NCI-H774 (cell line): ENCODE results near the gene CDIP1.
A peak's percentile ranks its signal among the peaks of the same experiment; 100 is the strongest.
"Not testable (repeated sequence)": the region's sequence is repeated elsewhere in the genome, so short reads cannot be mapped to it uniquely, and the experiment has no call there.

Experiments
- DNase-seq: peaks from one replicate; lab custom pipeline; 2025; lab: John Stamatoyannopoulos, UW

The CDIP1 gene

DNA sequence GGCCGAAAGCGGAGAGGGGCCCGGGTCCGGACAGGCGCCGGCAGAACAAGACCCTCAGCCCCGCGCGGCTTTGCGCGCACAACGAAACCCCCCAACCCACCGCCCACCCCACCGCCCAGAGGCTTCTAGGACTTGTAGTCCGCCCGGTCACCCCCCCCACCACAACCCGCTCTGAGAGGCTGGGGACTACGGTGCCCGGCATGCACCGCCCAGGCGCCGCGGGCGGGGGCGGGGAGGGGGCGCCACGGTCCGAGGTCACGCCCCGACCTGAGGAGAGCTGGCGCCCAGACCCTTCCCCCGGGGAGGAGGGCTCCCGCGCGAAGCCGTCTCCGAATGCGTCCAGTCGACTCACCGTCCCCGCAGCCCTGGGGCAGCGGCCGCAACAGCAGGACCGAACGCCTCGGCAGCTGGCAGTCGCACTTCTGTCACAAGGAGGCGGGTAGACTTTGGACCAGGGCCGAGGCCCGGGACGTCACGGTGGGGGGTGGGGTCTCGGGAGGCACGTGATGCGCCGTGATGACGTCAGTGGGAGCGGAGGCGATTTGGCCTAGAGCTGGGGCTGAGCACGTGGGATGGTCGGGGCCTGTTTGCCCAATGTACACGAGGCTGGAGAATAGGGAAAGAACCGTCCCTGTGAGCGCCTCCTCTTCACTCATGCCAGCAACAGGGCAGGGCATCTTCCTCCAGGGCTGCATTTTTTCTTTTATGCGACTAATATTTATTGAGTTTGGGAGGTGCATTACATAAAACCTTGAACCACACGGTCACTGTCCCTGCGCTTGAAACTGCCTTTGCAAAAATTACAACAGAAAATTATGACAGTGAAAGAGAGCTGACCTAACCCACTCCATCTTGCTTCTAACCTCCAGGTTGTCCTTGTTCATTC, at the start of gene CDIP1:
Gene CDIP1, minus strand, starts transcription at position 424 of the 886 bp plus-strand sequence. CDS start 24,643 bp downstream, outside the sequence.
- peak; percentile 92 for DNase-seq

DNA sequence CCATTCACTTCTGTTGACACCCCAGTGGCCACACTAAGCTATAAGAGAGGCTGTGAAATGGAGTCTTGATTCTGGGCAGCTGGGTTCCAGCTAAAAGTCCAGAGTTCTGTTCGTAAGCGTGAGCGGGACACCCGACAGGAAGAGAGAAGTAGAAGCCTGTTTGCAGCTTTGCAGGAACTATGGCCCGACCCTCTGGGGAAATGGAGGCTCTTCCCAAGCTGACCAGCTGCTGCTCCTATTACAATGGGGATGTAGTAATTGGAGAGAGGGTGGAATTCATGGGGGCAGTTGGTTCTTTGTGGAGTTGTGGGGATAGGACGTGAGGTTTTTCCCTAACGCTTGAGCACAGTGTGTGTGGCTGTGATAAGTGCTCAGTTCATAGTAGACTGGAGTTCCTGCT, 47.7 kb upstream of the CDIP1 start:
- no peak for DNase-seq

- DNase-seq = no peak
Observed at GRCh38 chr16:4583906-4584305, 45.3 kb upstream of the CDIP1 start.

DNA sequence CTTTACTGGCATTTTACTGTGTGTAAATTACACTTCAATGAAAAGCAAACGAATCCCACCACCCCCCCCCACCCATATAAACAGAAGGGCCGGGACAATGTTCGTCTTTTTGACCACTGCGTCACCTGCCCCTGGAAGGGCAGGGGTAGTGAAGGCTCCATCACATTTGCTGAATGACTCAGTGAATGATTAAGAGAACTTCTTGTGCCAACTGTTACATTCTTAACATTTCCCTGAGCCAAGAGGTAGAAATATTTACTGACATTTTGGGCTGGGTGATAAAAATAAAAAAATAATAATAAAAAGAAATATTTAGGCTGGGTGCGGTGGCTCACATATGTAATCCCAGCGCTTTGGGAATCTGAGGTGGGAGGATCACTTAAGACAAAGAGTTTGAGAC, 41.7 kb upstream of the CDIP1 start:
- DNase-seq = no peak

DNA sequence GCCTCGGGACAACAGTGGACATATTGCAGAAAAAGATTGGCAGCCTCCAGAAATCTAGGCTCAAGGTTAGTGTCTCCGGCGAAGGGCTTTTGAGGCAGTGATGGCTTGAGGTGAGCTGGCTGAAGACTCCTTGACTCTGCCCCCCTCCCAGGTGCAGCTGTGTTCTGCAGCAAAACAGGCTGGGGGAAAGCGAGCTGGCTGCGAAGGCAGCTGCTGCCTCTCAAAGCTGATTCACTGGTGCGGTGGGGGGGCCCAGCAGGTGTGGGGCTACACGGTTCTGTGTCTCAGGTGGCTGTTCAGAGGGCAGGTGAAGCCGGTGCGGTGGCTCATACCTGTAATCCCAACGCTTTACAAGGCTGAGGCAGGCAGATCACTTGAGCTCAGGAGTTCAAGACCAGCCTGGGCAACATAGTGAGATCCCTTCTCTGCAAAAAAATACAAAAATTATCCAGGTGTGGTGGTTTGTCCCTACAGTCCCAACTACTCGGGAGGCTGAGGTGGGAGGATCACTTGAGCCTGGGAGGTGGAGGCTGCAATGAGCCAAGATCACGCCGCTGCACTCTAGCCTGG, 40.5 kb upstream of the CDIP1 start:
- peak; percentile 82 for DNase-seq

- DNase-seq = no peak
Observed at GRCh38 chr16:4576008-4576407, 37.4 kb upstream of the CDIP1 start.

GRCh38 chr16:4574919-4575705, 36.5 kb upstream of the CDIP1 start:
- no peak for DNase-seq

- DNase-seq = not testable (repeated sequence)
Observed at GRCh38 chr16:4573926-4574325, 35.4 kb upstream of the CDIP1 start.

- no peak for DNase-seq
Observed at GRCh38 chr16:4572715-4573114, 34.1 kb upstream of the CDIP1 start.

DNA sequence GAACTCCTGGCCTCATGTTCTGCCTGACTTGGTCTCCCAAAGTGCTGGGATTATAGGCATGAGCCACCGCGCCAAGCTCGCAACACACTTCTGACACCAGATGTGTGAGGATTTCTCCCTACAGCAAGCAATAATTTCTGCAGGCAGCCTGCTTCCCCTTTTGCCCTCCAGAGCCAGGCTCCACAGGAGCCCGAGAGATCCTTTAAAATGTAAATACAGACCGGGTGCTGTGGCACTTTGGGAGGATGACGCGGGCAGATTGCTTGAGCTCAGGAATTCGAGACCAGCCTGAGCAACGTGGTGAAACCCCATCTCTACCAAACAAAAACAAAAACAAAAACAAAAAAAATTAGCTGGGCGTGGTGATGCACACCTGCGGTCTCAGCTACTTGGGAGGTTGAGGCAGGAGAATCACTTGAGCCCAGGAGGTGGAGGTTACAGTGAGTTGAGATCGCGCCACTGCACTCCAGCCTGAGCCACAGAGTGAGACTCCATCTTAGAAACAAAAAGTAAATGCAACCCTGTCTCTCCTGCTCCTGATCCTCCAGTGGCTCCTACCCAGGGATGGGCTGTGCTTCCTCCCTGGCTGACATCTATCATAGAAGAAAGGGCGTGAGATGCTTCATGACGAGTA, 32.2 kb upstream of the CDIP1 start:
- no peak for DNase-seq

DNA sequence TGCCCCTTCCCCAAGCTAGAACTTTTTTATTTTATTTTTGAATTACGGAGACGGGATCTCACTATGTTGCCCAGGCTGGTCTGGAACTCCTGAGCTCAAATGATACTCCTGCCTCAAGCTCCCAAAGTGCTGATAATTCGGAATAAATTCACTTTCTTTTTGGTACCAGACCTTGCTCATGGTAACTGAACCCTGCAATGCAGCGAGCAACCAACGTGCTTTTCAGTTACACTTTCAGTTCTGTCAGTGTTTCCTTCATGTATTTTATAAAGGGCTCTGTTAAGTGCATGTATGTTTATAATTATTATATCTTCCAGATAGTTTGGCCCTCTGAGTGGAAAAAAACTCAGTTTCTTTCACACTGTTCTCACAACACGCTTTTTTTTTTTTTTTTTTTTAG, 31.5 kb upstream of the CDIP1 start:
- DNase-seq = no peak

DNA sequence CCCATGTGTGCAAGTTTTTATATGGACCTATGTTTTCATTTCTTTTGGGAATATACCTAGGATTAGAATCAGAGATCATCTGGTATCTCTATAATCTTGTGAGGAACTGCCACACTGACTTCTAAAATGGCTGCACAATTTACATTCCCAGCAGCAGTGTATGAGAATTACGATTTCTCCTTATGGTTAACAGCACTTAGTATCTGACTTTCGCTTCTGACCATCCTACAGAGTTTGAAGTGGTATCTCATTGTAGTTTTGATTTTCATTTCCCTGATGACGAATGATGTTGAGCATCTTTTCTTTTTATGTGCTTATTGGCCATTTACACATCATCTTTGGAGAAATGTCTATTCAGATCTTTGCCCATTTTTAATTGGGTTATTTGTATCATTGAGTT, 27.6 kb upstream of the CDIP1 start:
- no peak for DNase-seq

GRCh38 chr16:4564661-4565267, 26.2 kb upstream of the CDIP1 start:
- no peak for DNase-seq

DNA sequence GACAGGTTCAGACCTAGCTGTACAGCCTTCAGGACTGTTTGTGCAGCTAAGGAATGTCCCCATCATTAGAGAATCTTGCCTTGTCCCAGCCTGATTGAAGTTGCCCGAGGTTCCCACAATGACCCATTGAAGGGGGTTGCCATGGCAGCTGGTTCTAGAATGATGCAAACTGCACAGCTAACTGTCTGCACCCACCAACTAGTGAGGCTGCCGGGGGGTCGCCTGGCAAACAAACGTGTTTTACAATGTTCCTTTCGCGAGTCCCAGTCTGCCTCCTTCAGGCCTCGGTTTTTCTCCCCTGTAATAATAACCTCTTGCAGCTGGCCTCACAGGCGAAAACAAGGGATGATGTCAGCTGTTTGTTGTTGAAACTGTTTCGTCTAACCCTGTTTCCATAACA, 23.0 kb upstream of the CDIP1 start:
- DNase-seq = no peak

DNA sequence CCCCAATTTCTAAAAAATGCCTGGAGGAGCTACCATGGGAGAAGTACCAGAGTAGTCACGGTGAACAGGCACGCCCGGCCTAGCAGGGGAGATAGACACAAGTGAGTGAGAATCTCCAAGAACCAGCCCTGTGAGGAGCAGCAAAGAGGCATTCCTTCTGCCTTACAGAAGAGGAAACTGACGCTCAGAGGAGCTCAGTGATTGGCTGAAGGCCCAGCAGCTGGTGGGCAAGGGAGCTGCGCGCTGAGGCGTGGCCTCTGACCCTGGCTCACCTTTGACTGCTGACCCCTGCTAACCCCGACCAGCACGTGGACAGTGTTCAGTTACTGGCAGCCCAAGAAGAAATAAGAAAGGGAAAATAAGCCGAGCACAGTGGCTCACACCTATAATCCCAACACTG, 19.4 kb upstream of the CDIP1 start:
- DNase-seq = no peak

GRCh38 chr16:4556580-4556979, 18.0 kb upstream of the CDIP1 start:
- no peak for DNase-seq

GRCh38 chr16:4556112-4556511, 17.5 kb upstream of the CDIP1 start, which contains the start of gene C16orf96:
Gene C16orf96, plus strand, starts transcription at chr16:4556340. Its CDS starts 150 bp downstream, at chr16:4556490.
- DNase-seq = no peak

- no peak for DNase-seq
Observed at GRCh38 chr16:4552541-4552940, 14.0 kb upstream of the CDIP1 start.

- no peak for DNase-seq
Observed at GRCh38 chr16:4550591-4550990, 12.0 kb upstream of the CDIP1 start.

- DNase-seq = no peak
Observed at GRCh38 chr16:4548124-4548523, 9.6 kb upstream of the CDIP1 start.

GRCh38 chr16:4544473-4544872, 5.9 kb upstream of the CDIP1 start:
- DNase-seq = no peak
